ENCODE results near the gene UBXN7.
"Not testable (repeated sequence)": the region's sequence is repeated elsewhere in the genome, so short reads cannot be mapped to it uniquely, and the experiment has no call there.

UBXN7 gene

DNA sequence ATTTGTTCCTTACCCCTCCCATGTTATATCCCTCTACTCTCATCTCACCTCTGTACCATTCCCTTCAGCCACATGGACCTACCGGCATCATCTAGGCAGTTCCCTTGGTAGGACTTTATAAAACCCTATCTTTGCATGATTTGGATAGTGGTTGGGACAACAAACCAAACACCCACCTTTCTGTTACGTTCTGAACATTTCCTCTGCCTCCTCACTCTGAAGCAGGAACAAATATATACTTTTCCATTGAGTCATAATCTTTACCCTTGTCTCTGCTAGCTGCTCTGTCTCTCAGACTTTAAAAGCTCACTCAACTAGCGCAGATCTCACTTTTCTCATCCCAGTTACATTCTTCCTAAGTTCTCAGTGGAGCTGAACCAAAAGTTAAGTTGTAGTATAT, 17.8 kb downstream of the UBXN7 start:
- no peak for DNase-seq

DNA sequence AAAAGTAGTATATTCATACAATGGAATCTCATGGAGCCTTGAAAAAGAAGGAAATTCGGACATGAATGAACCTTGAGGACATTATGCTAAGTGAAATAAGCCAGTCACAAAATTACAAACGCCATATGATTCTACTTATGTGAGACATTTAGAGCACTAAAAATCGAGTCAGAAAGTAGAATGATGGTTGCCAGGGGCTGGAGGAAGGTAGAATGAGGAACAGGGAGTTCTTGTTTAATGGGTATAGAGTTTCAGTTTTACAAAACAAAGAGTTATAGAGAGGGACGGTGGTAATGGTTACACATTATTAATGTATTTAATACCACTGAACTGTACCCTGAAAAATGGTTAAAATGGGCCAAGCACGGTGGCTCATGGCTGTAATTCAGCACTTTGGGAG, 19.5 kb downstream of the UBXN7 start:
- DNase-seq: no peak

- DNase-seq: no peak
Measured at GRCh38 chr3:196409409-196409808, 22.8 kb downstream of the UBXN7 start.

DNA sequence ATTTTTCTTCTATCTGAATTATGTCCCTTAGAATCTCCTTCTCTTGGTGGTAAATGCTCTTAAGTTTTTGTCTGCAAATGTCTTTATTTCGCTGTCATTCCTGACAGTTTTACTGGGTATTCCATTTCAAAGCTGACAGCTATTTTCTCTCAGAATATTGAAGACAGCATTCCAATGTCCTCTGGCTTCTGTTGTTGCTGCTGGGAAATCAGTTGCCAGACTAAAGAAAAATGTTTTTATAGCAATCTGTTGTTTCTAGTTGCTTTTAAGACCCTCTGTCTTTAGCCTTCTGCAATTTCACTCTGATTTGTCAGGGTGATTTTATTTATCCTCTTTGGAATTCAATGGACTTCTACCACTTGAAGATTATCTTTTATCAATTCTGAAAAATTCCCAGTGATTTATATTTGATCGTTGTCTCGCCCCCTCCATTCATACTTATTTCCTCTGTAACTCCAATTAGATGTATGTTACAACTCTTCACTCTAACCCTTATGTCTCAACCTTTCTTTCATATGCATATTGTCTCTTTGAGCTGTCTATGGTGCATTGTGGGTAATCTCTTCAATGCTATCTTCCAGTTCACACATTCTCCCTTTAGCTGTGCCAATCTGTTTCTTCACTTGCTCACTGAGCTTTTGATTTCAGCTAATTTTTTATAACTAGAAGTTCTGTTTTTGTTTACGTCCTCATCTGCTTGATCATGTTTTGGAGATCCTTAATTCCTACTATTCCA, 23.5 kb downstream of the UBXN7 start:
- no peak for DNase-seq

DNA sequence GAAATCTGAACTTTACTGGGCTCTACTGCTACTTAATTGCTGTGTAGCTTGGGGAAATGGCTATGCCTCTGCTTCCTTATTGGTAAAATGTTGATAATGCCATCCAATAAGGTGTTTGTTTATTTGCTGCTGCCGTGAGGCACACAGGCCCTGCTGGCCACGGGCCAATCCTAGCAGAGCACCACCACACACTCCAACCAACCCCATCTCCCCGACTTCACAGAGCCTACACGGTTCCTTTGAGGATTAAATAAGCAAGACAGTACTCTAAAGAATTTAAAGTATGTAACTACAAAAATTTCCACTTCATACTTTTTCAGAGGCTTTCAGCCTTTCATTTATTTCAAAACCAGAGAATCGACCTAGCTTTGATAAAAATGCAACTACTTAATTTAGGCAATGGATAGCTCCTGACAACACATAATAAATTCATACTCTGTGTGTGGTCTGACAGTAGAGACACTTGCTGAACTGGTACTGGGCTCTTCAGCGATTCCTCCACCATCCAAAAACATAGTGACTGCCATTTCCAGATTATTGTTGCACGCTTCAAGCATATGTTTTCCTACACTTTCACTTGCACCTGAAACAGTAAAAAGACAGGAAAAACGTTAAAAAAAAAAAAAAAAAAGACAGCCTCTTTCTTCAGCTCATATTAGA, 25.3 kb downstream of the UBXN7 start:
- DNase-seq: no peak

DNA sequence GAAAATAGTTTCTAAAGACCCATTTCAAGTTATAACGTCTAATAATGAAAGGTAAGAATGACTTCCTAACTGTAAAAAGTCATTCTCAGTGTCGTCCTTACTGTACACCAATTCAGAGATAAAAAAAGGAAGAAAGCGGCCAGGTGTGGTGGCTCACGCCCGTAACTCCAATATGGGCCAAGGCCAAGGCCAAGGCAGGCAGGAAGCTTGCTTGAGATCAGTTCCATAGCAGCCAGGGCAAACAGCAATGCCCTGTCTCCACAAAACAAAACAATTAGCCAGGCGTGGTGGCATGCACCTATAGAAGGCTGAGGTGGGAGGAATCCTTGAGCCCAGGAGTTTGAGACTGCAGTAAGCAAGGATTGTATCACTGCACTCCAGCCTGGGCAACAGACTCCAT, 31.9 kb downstream of the UBXN7 start:
- DNase-seq: no peak

- no peak for DNase-seq
Measured at GRCh38 chr3:196399485-196399945, 32.7 kb downstream of the UBXN7 start.

GRCh38 chr3:196398782-196399181, 33.4 kb downstream of the UBXN7 start:
- DNase-seq: no peak

GRCh38 chr3:196397941-196398340, 34.3 kb downstream of the UBXN7 start:
- DNase-seq: no peak

GRCh38 chr3:196390116-196390515, 42.1 kb downstream of the UBXN7 start:
- no peak for DNase-seq

GRCh38 chr3:196388956-196389355, 43.3 kb downstream of the UBXN7 start:
- DNase-seq: no peak

GRCh38 chr3:196387941-196388340, 44.3 kb downstream of the UBXN7 start:
- not testable (repeated sequence) for DNase-seq

DNA sequence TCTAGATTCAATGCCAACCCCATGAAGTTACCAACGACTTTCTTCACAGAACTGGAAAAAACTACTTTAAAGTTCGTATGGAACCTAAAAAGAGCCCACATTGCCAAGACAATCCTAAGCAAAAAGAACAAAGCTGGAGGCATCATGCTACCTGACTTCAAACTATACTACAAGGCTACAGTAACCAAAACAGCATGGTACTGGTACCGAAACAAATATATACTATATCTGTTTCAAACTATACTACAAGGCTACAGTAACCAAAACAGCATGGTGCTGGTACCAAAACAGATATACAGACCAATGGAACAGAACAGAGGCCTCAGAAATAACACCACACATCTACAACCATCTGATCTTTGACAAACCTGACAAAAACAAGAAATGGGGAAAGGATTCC, 45.4 kb downstream of the UBXN7 start:
- not testable (repeated sequence) for DNase-seq

DNA sequence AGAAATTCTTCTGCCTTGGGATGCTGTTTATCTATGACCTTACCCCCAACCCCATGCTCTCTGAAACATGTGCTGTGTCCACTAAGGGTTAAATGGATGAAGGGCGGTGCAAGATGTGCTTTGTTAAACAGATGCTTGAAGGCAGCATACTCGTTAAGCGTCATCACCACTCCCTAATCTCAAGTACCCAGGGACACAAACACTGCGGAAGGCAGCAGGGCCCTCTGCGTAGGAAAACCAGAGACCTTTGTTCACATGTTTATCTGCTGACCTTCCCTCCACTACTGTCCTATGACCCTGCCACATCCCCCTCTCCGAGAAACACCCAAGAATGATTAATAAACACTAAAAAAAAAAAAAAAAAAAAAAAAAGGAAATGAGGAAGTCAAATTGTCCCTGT, 46.2 kb downstream of the UBXN7 start:
- not testable (repeated sequence) for DNase-seq

DNA sequence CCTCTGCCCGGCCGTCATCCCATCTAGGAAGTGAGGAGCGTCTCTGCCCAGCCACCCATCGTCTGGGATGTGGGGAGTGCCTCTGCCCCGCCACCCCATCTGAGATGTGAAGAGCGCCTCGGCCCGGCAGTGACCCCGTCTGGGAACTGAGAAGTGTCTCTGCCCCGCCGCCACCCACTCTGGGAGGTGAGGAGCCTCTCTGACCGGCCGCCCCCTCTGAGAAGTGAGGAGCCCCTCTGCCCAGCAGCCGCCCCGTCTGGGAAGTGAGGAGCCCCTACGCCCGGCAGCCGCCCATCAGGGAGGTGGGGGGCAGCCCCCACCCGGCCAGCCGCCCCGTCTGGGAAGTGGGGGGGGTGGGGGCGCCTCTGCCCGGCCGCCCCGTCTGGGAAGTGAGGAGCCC, 46.8 kb downstream of the UBXN7 start:
- DNase-seq: not testable (repeated sequence)

DNA sequence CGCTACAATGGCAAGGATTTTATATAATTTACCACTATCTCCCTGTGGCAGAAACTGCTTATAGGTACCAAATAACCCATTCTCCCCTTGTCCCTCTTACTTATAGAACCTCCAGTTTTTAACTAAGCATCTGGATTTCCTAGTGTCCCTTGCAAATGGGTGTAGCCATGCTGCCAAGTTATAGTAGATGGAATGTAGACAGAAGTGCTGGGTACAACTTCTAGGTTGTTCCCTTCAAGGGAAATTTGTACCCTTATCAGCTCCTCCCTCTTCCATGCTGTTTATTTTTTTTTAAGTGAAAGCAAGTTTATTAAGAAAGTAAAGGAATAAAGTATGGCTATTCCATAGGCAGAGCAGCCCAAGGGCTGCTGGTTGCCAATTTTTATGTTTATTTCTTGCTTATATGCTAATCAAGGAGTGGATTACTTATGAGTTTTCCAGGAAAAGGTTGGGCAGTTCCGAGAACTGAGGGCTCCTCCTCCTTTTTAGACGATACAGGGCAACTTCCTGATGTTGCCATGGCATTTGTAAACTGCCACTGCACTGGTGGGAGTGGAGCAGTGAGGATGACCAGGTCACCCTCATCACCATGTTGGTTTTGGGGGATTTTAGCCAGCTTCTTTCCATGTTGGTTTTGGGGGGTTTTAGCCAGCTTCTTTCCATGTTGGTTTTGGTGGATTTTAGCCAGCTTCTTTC, 53.9 kb downstream of the UBXN7 start:
- no peak for DNase-seq

- DNase-seq: no peak
Measured at GRCh38 chr3:196377321-196377720, 54.9 kb downstream of the UBXN7 start.

GRCh38 chr3:196365736-196366135, 66.5 kb downstream of the UBXN7 start:
- DNase-seq: no peak

- DNase-seq: no peak
Measured at GRCh38 chr3:196360586-196360985, 71.6 kb downstream of the UBXN7 start.

DNA sequence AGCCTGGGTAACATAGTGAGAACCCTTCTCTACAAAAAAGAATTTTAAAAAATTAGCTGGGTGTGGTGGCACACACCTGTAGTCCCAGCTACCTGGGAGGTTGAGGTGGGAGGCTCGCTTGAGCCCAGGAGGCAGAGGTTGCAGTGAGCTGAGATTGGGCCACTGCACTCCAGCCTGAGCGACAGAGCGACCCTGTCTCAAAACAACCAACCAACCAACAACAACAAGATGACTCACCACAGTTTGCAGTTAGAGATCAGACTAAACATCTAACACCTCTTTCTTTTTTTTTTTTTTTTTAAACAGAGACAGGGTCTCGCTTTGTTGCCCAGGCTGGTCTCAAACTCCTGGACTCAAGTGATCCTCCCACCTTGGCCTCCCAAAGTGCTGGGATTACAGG, 73.7 kb downstream of the UBXN7 start:
- not testable (repeated sequence) for DNase-seq

DNA sequence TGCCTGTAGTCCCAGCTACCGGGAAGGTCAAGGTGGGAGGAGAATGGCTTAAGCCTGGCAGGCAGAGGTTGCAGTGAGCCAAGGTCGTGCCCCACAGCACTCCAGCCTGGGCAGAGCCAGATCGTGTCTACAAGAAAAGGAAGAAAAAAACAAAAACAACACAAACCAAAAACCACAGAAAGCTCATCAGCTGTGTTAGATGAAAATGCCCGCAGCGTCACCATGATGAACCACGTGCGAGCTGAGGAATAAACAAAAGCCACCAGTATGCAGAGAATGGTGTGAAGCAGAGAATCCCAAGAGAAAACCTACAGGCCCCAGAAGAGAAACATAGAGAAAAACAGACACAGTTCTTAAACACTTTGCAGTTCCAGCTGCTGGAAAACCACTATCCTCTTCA, 74.3 kb downstream of the UBXN7 start:
- DNase-seq: no peak

GRCh38 chr3:196356556-196356955, 75.7 kb downstream of the UBXN7 start:
- DNase-seq: no peak

- no peak for DNase-seq
Measured at GRCh38 chr3:196355668-196356067, 76.6 kb downstream of the UBXN7 start.

- DNase-seq: no peak
Measured at GRCh38 chr3:196354132-196354531, 78.1 kb downstream of the UBXN7 start.

Measured in NCI-H1092 (cell line).